Measurements from ENCODE around the gene PACSIN1. TPM values are rescaled to one million over a fixed set of nuclear protein-coding genes. Genes with fewer than 3 reads are reported as not detected.

Gene PACSIN1
- total RNA-seq, 2 experiments from 2014 or later, result 0.07 to 0.15 TPM

DNA sequence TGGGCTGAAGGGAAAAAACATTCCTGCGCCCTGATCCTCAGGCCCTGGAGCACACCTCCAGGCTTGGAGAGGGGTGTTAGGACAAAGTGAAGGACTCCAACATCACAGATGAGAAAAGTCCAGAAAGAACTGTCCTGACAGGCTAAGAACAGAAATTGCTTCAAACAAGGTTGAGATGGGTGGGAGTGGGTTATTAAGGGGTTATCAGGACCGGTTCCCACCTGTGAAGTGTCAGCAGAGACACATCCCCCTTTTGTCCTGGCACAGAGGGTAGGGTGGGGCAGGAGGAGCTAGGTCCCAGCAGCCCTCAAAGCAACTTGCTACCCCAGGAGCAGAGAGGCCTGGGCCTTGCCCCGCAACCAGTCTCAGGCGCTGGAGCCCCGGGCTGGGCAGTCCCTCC lies 86.7 kb downstream of the PACSIN1 start:
- CTCF ChIA-PET, result no interaction called here
- DNase-seq, result no peak
- no peaks in the 10 kb centered on the region for H3K36me3 Mint-ChIP-seq (ENCODE audit: low read depth)
- H3K27ac Mint-ChIP-seq, result no peak overlapping the region
- no peaks in the 10 kb centered on the region for H3K27me3 Mint-ChIP-seq (ENCODE audit: low read depth)
- intact Hi-C loops (cut with micrococcal nuclease), result no loop called here
- no peak overlapping the region for H3K4me3 Mint-ChIP-seq
- H3K9me3 Mint-ChIP-seq, result no peaks in the 10 kb centered on the region
- peaks cover 14% of the 10 kb centered on the region for H3K4me1 Mint-ChIP-seq (ENCODE audit: low read depth)

- H3K4me1 Mint-ChIP-seq (ENCODE audit: low read depth), result peaks cover 14% of the 10 kb centered on the region
- H3K27me3 Mint-ChIP-seq (ENCODE audit: low read depth), result no peaks in the 10 kb centered on the region
- CTCF ChIA-PET, result no interaction called here
- H3K27ac Mint-ChIP-seq, result no peak overlapping the region
- no peaks in the 10 kb centered on the region for H3K36me3 Mint-ChIP-seq (ENCODE audit: low read depth)
- intact Hi-C loops (cut with micrococcal nuclease), result no loop called here
- no peak for DNase-seq
- no peak overlapping the region for H3K4me3 Mint-ChIP-seq
- H3K9me3 Mint-ChIP-seq, result peaks cover 1% of the 10 kb centered on the region
Measured at GRCh38 chr6:34553146-34553545, 87.3 kb downstream of the PACSIN1 start.

GRCh38 chr6:34553750-34554149 lies 87.9 kb downstream of the PACSIN1 start:
- Mint-ChIP-seq H3K4me3 (no peak overlapping the region), H3K36me3 (ENCODE audit: low read depth) (no peaks in the 10 kb centered on the region), H3K9me3 (peaks cover 4% of the 10 kb centered on the region), H3K4me1 (ENCODE audit: low read depth) (peaks cover 14% of the 10 kb centered on the region), H3K27ac (no peak overlapping the region), H3K27me3 (ENCODE audit: low read depth) (no peaks in the 10 kb centered on the region)
- intact Hi-C loops (cut with micrococcal nuclease), result no loop called here
- CTCF ChIA-PET, result no interaction called here
- DNase-seq, result no peak

DNA sequence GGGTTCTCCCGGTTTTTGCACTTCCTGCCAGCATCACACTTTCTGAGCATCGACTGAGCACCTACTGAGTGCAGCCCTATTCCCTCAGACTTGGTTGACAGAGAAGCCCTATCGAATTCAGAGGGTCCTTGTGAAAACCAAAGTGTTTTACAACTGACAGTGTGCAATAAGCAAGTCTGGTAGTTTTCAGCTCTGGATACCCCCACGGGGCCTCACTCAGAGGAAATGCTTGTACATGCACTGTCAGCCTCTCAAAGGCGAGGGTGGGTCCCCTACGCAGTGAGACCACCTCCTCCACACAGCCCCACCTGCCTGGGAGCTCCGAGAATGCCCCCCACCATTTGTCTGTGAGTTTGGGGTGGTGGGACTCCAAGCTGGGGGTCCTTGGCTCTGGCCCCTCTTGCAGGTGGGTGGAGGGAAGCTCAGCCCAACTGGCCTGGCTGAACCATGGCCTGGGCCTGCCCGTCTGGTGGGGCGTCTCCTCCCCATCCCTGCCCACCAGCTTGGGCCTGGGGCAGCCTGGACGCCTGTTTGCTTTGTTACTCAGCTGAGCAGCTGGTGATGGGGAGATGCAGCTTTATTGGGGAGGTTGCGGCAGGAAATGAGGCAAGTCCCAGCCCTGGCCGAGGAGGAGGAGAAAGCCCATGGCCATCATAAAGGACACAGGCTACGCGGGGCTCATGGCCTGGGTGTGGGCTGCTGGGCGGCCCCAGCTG lies 88.6 kb downstream of the PACSIN1 start:
- Mint-ChIP-seq H3K27me3 (ENCODE audit: low read depth) (no peaks in the 10 kb centered on the region), H3K36me3 (ENCODE audit: low read depth) (no peaks in the 10 kb centered on the region), H3K27ac (peak overlapping the region; percentile 36), H3K9me3 (peaks cover 4% of the 10 kb centered on the region), H3K4me3 (no peak overlapping the region), H3K4me1 (ENCODE audit: low read depth) (peaks cover 14% of the 10 kb centered on the region)
- DNase-seq, result no peak
- CTCF ChIA-PET, result no interaction called here
- intact Hi-C loops (cut with micrococcal nuclease), result no loop called here

GRCh38 chr6:34555007-34555322 lies 89.1 kb downstream of the PACSIN1 start:
- H3K36me3 Mint-ChIP-seq (ENCODE audit: low read depth), result no peaks in the 10 kb centered on the region
- CTCF ChIA-PET, result no interaction called here
- peaks cover 14% of the 10 kb centered on the region for H3K4me1 Mint-ChIP-seq (ENCODE audit: low read depth)
- H3K4me3 Mint-ChIP-seq, result no peak overlapping the region
- intact Hi-C loops (cut with micrococcal nuclease), result no loop called here
- no peaks in the 10 kb centered on the region for H3K27me3 Mint-ChIP-seq (ENCODE audit: low read depth)
- no peak for DNase-seq
- H3K27ac Mint-ChIP-seq, result no peak overlapping the region
- H3K9me3 Mint-ChIP-seq, result peaks cover 4% of the 10 kb centered on the region

GRCh38 chr6:34555328-34555727 lies 89.5 kb downstream of the PACSIN1 start:
- no peak for DNase-seq
- intact Hi-C loops (cut with micrococcal nuclease), result no loop called here
- Mint-ChIP-seq H3K9me3 (peaks cover 4% of the 10 kb centered on the region), H3K36me3 (ENCODE audit: low read depth) (no peaks in the 10 kb centered on the region), H3K4me1 (ENCODE audit: low read depth) (peaks cover 14% of the 10 kb centered on the region), H3K27me3 (ENCODE audit: low read depth) (no peaks in the 10 kb centered on the region), H3K4me3 (no peak overlapping the region), H3K27ac (no peak overlapping the region)
- CTCF ChIA-PET, result no interaction called here

DNA sequence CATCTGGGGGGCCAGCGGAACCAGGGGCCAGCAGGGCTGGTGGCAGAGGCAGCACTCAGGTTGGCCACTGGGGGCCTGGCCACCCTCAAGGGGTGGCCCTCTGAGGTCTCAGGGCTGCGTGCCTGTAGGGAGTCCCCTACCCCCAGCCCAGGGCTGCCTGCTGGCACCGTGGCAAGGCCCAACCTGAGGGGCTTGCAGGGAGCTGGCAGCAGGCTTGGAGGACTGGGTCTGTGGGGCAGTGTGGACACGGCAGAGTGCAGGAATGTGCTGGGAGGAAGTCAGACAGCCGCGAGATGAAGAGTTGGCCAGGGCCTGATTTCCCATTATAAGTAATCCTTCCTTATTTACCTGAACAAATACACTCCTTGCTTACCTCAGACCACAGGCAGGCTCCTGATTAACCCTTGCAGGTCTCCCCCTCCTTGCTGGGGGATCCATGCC lies 90.2 kb downstream of the PACSIN1 start, which contains the start of gene SPDEF:
Gene SPDEF, minus strand, starts transcription at position 299 of the 441 bp plus-strand sequence. CDS start 11,874 bp downstream, outside the sequence.
- no peak within 1 kb of the TSS for H3K27ac Mint-ChIP-seq
- H3K4me1 Mint-ChIP-seq (ENCODE audit: low read depth), result peaks cover 14% of the 10 kb centered on the region
- no peaks in the 10 kb centered on the region for H3K36me3 Mint-ChIP-seq (ENCODE audit: low read depth)
- CTCF ChIA-PET, result interaction anchor here (1.1 kb wide), 1 partner anchor 28 kb away, joined by 3 read pairs; no protein-coding TSS in a partner anchor
- no peak for DNase-seq
- peaks cover 4% of the 10 kb centered on the region for H3K9me3 Mint-ChIP-seq
- H3K27me3 Mint-ChIP-seq (ENCODE audit: low read depth), result no peaks in the 10 kb centered on the region
- H3K4me3 Mint-ChIP-seq, result no peak within 1 kb of the TSS
- intact Hi-C loops (cut with micrococcal nuclease), result no loop called here

- Mint-ChIP-seq H3K9me3 (peaks cover 4% of the 10 kb centered on the region), H3K27me3 (ENCODE audit: low read depth) (no peaks in the 10 kb centered on the region), H3K36me3 (ENCODE audit: low read depth) (no peaks in the 10 kb centered on the region), H3K4me3 (no peak overlapping the region), H3K27ac (no peak overlapping the region), H3K4me1 (ENCODE audit: low read depth) (peaks cover 14% of the 10 kb centered on the region)
- no peak for DNase-seq
- CTCF ChIA-PET, result interaction anchor here (1.1 kb wide), 1 partner anchor 29 kb away, joined by 3 read pairs; no protein-coding TSS in a partner anchor
- intact Hi-C loops (cut with micrococcal nuclease), result no loop called here
Measured at GRCh38 chr6:34556493-34556892, 90.6 kb downstream of the PACSIN1 start.

DNA sequence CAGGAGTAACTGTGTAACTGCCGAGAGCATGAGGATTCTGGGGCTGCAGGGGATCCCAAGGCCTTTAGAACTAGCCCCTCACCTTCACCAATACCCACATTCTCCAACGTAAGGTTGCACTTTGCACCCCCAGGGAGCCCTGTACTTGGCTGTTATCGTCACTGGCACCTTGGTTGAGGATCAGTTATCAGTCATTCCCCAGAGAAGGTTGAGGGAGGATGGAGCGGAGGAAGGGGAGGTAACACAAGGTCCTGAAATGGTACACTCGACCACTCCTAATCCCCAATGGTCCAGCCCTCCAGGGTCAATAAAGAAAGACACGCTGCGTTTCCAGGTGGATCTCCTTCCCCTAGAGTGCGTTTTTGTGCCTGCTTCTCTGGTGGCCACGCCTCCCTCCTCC lies 91.4 kb downstream of the PACSIN1 start:
- no peaks in the 10 kb centered on the region for H3K27me3 Mint-ChIP-seq (ENCODE audit: low read depth)
- no peaks in the 10 kb centered on the region for H3K36me3 Mint-ChIP-seq (ENCODE audit: low read depth)
- DNase-seq, result no peak
- no peak overlapping the region for H3K4me3 Mint-ChIP-seq
- CTCF ChIA-PET, result no interaction called here
- H3K4me1 Mint-ChIP-seq (ENCODE audit: low read depth), result peaks cover 14% of the 10 kb centered on the region
- intact Hi-C loops (cut with micrococcal nuclease), result no loop called here
- H3K9me3 Mint-ChIP-seq, result peaks cover 4% of the 10 kb centered on the region
- H3K27ac Mint-ChIP-seq, result no peak overlapping the region

DNA sequence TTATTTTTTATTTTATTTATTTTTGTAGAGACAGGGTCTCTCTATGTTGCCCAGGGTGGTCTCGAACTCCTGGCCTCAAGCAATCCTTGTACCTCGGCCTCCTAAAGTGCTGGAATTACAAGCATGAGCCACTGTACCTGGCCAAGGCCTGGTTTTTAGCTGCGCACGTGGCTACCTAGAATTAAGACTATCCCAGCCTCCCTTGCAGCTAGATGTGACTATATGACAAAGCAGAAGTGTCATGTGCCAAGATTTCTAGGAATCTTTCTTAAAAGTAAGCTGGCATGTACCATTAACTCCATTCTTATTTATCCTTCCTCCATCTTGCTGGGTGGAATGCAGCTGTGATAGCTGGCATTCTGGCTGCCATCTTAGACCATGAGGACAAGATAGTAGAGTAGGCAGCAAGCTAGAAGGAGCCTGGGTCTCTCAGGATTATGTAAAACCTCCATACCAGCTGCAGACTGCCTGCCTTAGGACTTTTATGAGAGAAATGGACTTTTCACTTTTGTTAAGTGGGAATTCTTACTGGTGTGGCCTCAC lies 92.4 kb downstream of the PACSIN1 start:
- Mint-ChIP-seq H3K27ac (no peak overlapping the region), H3K27me3 (ENCODE audit: low read depth) (no peaks in the 10 kb centered on the region), H3K4me1 (ENCODE audit: low read depth) (peaks cover 14% of the 10 kb centered on the region), H3K36me3 (ENCODE audit: low read depth) (no peaks in the 10 kb centered on the region), H3K9me3 (peaks cover 4% of the 10 kb centered on the region), H3K4me3 (no peak overlapping the region)
- CTCF ChIA-PET, result no interaction called here
- intact Hi-C loops (cut with micrococcal nuclease), result no loop called here
- no peak for DNase-seq

- intact Hi-C loops (cut with micrococcal nuclease), result no loop called here
- no peak overlapping the region for H3K27ac Mint-ChIP-seq
Measured at GRCh38 chr6:34559651-34560365, 93.9 kb downstream of the PACSIN1 start.

DNA sequence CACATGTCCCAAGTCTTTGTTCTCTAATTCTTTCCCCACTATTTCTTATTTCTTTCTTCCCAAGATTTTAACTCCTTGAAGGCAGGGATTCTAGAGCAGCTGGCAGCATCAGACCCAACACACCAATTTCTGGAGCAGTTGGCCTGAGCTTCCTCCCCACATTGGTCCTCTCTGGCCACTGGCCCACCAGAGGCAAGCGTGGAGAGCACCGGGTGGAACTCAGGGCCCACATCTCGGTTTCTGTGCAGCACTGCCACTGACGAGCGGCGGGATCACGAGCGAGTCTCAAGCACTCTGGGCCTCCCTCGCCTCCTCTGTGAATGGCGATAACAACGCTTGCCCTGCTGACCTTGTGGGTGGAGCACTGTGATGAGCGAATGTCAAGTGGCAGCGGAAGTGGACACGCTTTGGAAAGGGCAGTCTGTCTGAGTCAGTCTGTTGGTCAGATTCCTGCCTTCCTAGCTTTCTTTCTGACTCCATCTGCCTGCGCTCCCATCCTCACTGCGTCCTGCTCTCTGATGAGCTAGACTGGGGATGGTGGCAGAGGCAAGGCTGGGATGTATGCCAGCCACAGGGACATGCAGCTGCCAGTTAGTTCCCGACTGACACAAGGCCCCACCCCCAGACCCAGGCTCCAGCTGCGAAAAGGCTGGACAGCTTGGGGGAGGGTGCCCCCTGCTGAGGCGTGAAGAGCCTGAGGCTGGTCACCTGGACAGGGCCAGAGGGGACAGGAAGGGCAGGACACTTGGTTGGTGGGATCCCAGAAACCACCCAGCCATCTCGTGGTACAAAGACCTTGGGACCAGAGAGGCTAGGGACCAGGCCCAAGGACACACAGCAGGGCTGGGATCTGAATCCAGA lies 94.7 kb downstream of the PACSIN1 start:
- CTCF ChIA-PET, result interaction anchor here (0.6 kb wide), 1 partner anchor 62 kb away, joined by 3 read pairs; no protein-coding TSS in a partner anchor
- Mint-ChIP-seq H3K27me3 (ENCODE audit: low read depth) (no peaks in the 10 kb centered on the region), H3K36me3 (ENCODE audit: low read depth) (no peaks in the 10 kb centered on the region), H3K4me3 (no peak overlapping the region), H3K4me1 (ENCODE audit: low read depth) (no peaks in the 10 kb centered on the region), H3K27ac (no peak overlapping the region), H3K9me3 (peaks cover 4% of the 10 kb centered on the region)
- DNase-seq, result no peak
- intact Hi-C loops (cut with micrococcal nuclease), result no loop called here

More at GRCh38 chr6:34559651-34560365, 93.9 kb downstream of the PACSIN1 start:
- Mint-ChIP-seq H3K9me3 (peaks cover 4% of the 10 kb centered on the region), H3K36me3 (ENCODE audit: low read depth) (no peaks in the 10 kb centered on the region), H3K4me3 (no peak overlapping the region), H3K27me3 (ENCODE audit: low read depth) (no peaks in the 10 kb centered on the region), H3K4me1 (ENCODE audit: low read depth) (peaks cover 5% of the 10 kb centered on the region)
- CTCF ChIA-PET, result no interaction called here
- no peak for DNase-seq

Data from activated naive CD4-positive, alpha-beta T cell treated with anti-CD3 and anti-CD28 coated beads for 36 hours (primary cell).